Spleen (tissue), 7 donors: ENCODE measurements around the gene TECTA.

Experiments used
- CTCF ChIP-seq, 11 experiments: fragments of 200-600 bp in 7 of 11; fragments of 450-650 bp in 4 of 11; sonication (generic) in 4 of 11; IDR thresholded peaks in 8 of 11; conservative IDR thresholded peaks in 3 of 11; 1 replicate in 7 of 11; 2 replicates in 4 of 11; pipeline versions ENCODE4 v1.4.0 to v1.8.0; 2016 to 2021; ENCODE audit warnings: antibody characterized with exemption in 11 of 11, inconsistent platforms in 4 of 11, mild to moderate bottlenecking in 1 of 11
- POLR2AphosphoS5 ChIP-seq, 3 donors: sonication (generic); formaldehyde crosslinking; IDR thresholded peaks; one replicate each; pipeline ENCODE4 v1.5.1; 2017; ENCODE audit warnings: antibody characterized with exemption in 3 of 3
- donor health status: DM: no; HTN: no; CAD: no; lungs with moderate emphysema.
- donor health status: DM: no; HTN: no; CAD: no.
- donor health status: DM: no; HTN: no; CAD: no.

GRCh38 chr11:121213362-121213893, 112.4 kb downstream of the TECTA start:
- TF ChIP-seq POLR2AphosphoS5 (IDR thresholded peaks at IDR 0.05) (no peak), CTCF (IDR thresholded peaks at IDR 0.05 in 8 of 11, conservative IDR thresholded peaks at IDR 0.05 in 3 of 11) (no peak)
